Fibroblast of villous mesenchyme (primary cell): Measurements from ENCODE around the gene SDS. TPM values are rescaled to one million over a fixed set of nuclear protein-coding genes. Genes with fewer than 3 reads are reported as not detected.

Source experiments
- DNase-seq: peaks from one replicate; pipeline ENCODE4 v3.0.0-alpha.2; 2010; ENCODE audit warnings: low read depth
- H3K4me3 ChIP-seq: 2 replicates; pipeline ENCODE4 v1.5.1; 2011; ENCODE audit warnings: low read depth, mild to moderate bottlenecking, low read length
- CTCF ChIP-seq: IDR thresholded peaks from 2 replicates; pipeline ENCODE4 v1.5.1; 2012; ENCODE audit warnings: low read depth, mild to moderate bottlenecking, low read length; ENCODE audit not compliant: insufficient read depth
- total RNA-seq: library from RNA; depleted of rRNA; stranded (reverse); fragments of >200 nt; gene quantifications from 2 replicates; pipeline ENCODE4 v1.2.3, GENCODE V29; 2012

The SDS gene
- total RNA-seq, 1 donor = not detected

- no peak for TF ChIP-seq CTCF
- DNase-seq = no peak
Observed at GRCh38 chr12:113371808-113372207, 31.9 kb downstream of the SDS start.

GRCh38 chr12:113370923-113371682 lies 32.6 kb downstream of the SDS start:
- no peak for DNase-seq
- H3K4me3 ChIP-seq = no peak overlapping the region
- TF ChIP-seq CTCF = no peak

More at GRCh38 chr12:113371808-113372207, 31.9 kb downstream of the SDS start:
- no peak overlapping the region for H3K4me3 ChIP-seq

GRCh38 chr12:113369391-113369985 lies 34.2 kb downstream of the SDS start:
- no peak for DNase-seq
- TF ChIP-seq CTCF = no peak

GRCh38 chr12:113368331-113368730 lies 35.4 kb downstream of the SDS start:
- no peak for DNase-seq
- no peak for TF ChIP-seq CTCF
- no peak overlapping the region for H3K4me3 ChIP-seq

More at GRCh38 chr12:113369391-113369985, 34.2 kb downstream of the SDS start:
- H3K4me3 ChIP-seq = no peak overlapping the region

- TF ChIP-seq CTCF = no peak
- DNase-seq = no peak
- no peak overlapping the region for H3K4me3 ChIP-seq
Observed at GRCh38 chr12:113366827-113367226, 36.9 kb downstream of the SDS start.

GRCh38 chr12:113365639-113366395 lies 37.9 kb downstream of the SDS start:
- H3K4me3 ChIP-seq = no peak overlapping the region
- no peak for DNase-seq
- TF ChIP-seq CTCF = no peak
